Gastrocnemius medialis (tissue), 4 donors: Measurements from ENCODE around the gene TMEM253. TPM values are rescaled to one million over a fixed set of nuclear protein-coding genes. Genes with fewer than 3 reads are reported as not detected.
A peak's percentile ranks its signal among the peaks of the same experiment; 100 is the strongest.

Source experiments
- ATAC-seq, 2 donors: fragments of 150-250 bp; one replicate each; pipeline ENCODE4 v1.9.1; 2016
- DNase-seq, 2 donors: peaks; one replicate each; pipeline ENCODE4 v3.0.0-alpha.2; 2019
- H3K27ac ChIP-seq, 4 donors: fragments of 200-600 bp; sonication (generic); 1 replicate in 1 of 4; 2 replicates in 3 of 4; pipeline ENCODE4 v1.5.1; 2016 to 2018; ENCODE audit warnings: mild to moderate bottlenecking in 2 of 4, moderate library complexity in 1 of 4
- H3K27me3 ChIP-seq, 3 donors: fragments of 200-600 bp; sonication (generic) in 2 of 3; 1 replicate in 1 of 3; 2 replicates in 2 of 3; pipeline versions ENCODE4 v1.5.1 to v1.6.0; 2016 to 2019; ENCODE audit warnings: mild to moderate bottlenecking in 1 of 3, moderate library complexity in 1 of 3
- H3K36me3 ChIP-seq, 2 donors: fragments of 200-600 bp; sonication (generic) in 1 of 2; one replicate each; pipeline ENCODE4 v1.5.1; 2017 to 2018
- H3K4me1 ChIP-seq, 2 donors: fragments of 200-600 bp; sonication (generic) in 1 of 2; one replicate each; pipeline ENCODE4 v1.5.1; 2016 to 2017; ENCODE audit warnings: mild to moderate bottlenecking in 2 of 2
- H3K4me3 ChIP-seq, 4 donors: fragments of 200-600 bp; sonication (generic) in 3 of 4; 1 replicate in 1 of 4; 2 replicates in 3 of 4; pipeline ENCODE4 v1.5.1; 2016 to 2019; ENCODE audit warnings: mild to moderate bottlenecking in 2 of 4
- H3K9me3 ChIP-seq, 3 donors: fragments of 200-600 bp; sonication (generic) in 2 of 3; 1 replicate in 1 of 3; 2 replicates in 2 of 3; pipeline ENCODE4 v1.5.1; 2016 to 2019
- POLR2A ChIP-seq, 2 donors: fragments of 450-650 bp; IDR thresholded peaks; one replicate each; pipeline ENCODE4 v1.6.1; 2017; ENCODE audit warnings: antibody characterized with exemption in 2 of 2, mild to moderate bottlenecking in 2 of 2, moderate library complexity in 2 of 2
- in situ Hi-C, 4 donors: fragments of 200-750 bp; cut with MboI; loops; one replicate each; pipeline versions ENCODE4 v1.15.0 to v1.8.0; 2017; ENCODE audit warnings: low sequenced_read_pairs in 4 of 4
- intact Hi-C: fragments of 100-400 bp; cut with DNase I; formaldehyde crosslinking; loops from one replicate; pipeline ENCODE4 v1.15.1; 2023; ENCODE audit warnings: low total_unique reads
- total RNA-seq, 4 donors: library from RNA; depleted of rRNA; stranded (reverse); fragments of >200 nt; gene quantifications; one replicate each; pipeline versions ENCODE4 v1.1.0 to v1.2.3, GENCODE V29; 2016
- TF ChIP-seq, protein P1 (sequence below), 5 experiments: fragments of 450-650 bp in 3 of 5; fragments of 200-600 bp in 2 of 5; sonication (generic) in 2 of 5; IDR thresholded peaks in 4 of 5; conservative IDR thresholded peaks in 1 of 5; 1 replicate in 4 of 5; 2 replicates in 1 of 5; pipeline ENCODE4 v1.5.1; 2016 to 2019; ENCODE audit warnings: antibody characterized with exemption in 5 of 5, mild to moderate bottlenecking in 3 of 5, moderate library complexity in 3 of 5

TMEM253 gene
- total RNA-seq, 4 donors from 2014 or later = 0.19 to 0.35 TPM; not detected in 2

DNA sequence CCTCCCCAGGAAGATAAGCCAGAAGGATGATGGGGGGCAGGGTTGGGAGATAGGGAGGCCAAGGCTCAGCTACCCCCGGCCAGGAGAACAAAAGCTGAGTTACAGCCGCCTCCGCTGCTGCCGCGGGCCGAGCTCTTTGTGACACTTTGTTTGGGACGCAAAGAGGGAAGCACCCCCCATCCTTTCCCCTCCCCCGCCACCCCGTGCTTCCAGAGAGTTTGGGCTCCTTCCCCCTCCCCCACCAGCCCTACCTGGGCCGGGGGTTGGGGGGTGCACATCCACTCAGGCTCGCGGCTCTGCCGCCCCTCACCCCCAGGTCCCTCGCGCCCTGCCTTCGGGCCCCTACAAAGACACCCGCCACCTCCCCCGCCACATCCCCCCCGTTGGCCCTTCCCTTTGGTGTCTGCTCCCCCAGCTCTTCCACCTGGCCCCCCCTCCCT, 3.2 kb upstream of the TMEM253 start:
- peak; percentile 11 to 25 for ATAC-seq
- intact Hi-C loops = loop anchor here (5.0 kb wide), 2 partner anchors 40 to 415 kb away; partner anchors contain the start of genes RNASE4 and RNASE8
- DNase-seq = no peak
- TF ChIP-seq POLR2A (IDR thresholded peaks at IDR 0.05) = no peak
- TF ChIP-seq, protein P1, sequence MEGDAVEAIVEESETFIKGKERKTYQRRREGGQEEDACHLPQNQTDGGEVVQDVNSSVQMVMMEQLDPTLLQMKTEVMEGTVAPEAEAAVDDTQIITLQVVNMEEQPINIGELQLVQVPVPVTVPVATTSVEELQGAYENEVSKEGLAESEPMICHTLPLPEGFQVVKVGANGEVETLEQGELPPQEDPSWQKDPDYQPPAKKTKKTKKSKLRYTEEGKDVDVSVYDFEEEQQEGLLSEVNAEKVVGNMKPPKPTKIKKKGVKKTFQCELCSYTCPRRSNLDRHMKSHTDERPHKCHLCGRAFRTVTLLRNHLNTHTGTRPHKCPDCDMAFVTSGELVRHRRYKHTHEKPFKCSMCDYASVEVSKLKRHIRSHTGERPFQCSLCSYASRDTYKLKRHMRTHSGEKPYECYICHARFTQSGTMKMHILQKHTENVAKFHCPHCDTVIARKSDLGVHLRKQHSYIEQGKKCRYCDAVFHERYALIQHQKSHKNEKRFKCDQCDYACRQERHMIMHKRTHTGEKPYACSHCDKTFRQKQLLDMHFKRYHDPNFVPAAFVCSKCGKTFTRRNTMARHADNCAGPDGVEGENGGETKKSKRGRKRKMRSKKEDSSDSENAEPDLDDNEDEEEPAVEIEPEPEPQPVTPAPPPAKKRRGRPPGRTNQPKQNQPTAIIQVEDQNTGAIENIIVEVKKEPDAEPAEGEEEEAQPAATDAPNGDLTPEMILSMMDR (IDR thresholded peaks at IDR 0.05 in 4 of 5, conservative IDR thresholded peaks at IDR 0.05 in 1 of 5) = no peak
- no peaks in the 10 kb centered on the region for H3K27me3 ChIP-seq
- H3K27ac ChIP-seq = peak overlapping the region; percentile 89 to 96 (median 92)
- in situ Hi-C loops = loop anchor here in 2 of 4 donors (10.0 kb wide), 1 partner anchor 83 kb away; no protein-coding TSS in a partner anchor
- H3K4me3 ChIP-seq = peak overlapping the region; percentile 48 to 76 (median 60)
- H3K36me3 ChIP-seq = peaks cover 0 to 7% of the 10 kb centered on the region in 2 donors
- H3K4me1 ChIP-seq = peaks cover 15 to 24% of the 10 kb centered on the region in 2 donors
- H3K9me3 ChIP-seq = no peaks in the 10 kb centered on the region

DNA sequence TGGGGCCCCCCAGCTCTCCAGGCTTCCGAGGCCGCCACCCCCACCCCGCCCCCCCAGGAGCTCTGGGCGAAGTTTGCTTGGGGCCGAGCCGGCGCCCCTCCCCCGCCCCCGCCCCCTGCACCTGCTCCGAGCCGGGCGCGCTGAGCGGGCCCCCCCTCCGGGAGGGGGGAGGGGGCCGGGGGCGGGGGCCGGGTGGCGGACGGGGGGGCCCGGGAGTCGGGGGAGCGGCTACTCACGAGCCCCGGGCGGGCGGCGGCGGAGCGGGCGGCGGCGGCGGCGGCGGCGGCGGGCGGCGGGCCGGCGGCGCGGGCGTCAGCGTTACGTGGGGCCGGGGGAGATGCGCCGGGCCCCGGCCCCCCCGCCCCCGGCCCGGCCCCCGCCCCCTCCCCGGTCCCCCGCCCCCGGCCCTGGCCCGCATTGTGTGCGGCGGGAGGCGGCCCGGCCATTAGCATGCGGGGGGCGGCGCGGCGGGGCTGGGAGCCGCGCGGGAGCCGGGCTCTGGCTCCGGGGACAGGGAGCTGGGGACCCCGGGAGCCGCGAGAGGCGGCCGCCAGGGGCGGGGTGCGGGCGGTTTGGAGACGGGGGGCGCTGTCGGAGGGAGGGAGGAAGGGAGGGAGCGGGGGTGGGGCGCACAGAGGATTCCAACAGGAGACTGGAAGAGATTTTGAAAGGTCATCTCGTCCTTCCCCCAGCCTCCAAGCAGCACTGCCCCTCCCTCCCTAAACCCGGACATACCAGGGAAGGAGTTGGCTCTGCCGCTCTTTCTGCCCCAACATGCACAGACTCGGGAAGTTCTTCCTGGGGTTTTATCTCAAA, 2.6 kb upstream of the TMEM253 start, which contains the start of gene ZNF219:
ZNF219 (minus strand) TSS at position 580 of the 816 bp plus-strand sequence. CDS start 5,064 bp downstream, outside the sequence.
- Histone ChIP-seq H3K4me3 (peak within 1 kb of the TSS; percentile 71 to 93 (median 76)), H3K27me3 (no peaks in the 10 kb centered on the region), H3K36me3 (peaks cover 0 to under 1% of the 10 kb centered on the region in 2 donors), H3K4me1 (peaks cover 20 to 30% of the 10 kb centered on the region in 2 donors), H3K27ac (peak within 1 kb of the TSS; percentile 92 to 96 (median 94)), H3K9me3 (no peaks in the 10 kb centered on the region)
- in situ Hi-C loops = loop anchor here in 2 of 4 donors (10.0 kb wide), 1 partner anchor 83 kb away; no protein-coding TSS in a partner anchor
- no peak for TF ChIP-seq POLR2A (IDR thresholded peaks at IDR 0.05)
- TF ChIP-seq, protein P1 (IDR thresholded peaks at IDR 0.05 in 4 of 5, conservative IDR thresholded peaks at IDR 0.05 in 1 of 5) = peak in 2 of 5 experiments; percentile 28 to 35
- DNase-seq (peak; percentile 34 to 48), ATAC-seq (peak; percentile 48 to 50)
- intact Hi-C loops = loop anchor here (5.0 kb wide), 2 partner anchors 41 to 416 kb away; partner anchors contain the start of genes RNASE4 and RNASE8

DNA sequence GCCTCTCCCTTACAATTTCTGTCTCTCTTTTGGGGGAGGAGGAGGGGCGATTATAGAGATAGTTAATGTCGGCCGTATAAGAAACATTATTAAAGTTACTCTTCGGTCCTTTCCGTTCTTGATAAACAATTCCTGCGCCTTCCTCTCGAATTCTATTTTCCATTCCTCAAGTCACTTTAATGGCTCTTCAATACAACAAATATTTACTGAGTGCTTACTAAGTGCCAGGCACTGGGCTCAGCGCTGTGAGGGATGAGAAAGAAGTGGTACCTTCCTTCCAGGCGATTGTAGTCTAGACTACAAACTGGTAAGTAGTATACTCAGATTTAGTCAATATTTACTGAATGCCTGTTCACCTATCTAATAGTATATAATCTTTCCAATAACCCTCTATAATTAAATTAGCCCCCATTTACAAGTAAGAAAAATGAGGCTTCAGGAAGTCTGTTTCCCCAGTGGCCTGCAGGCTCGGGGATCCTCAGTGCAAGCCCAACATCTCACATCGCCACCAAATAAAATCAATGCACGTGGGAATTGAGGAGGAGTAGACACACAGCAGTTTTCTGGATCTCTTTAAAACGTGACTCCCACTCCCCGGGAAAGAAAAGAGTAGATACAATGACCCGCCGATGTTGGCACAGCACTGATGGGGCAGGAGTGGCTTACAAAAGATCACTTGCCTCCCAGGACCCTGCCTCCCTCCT, 1.8 kb upstream of the TMEM253 start:
- intact Hi-C loops = loop anchor here (5.0 kb wide), 2 partner anchors 42 to 417 kb away; partner anchors contain the start of genes RNASE4 and RNASE8
- no peaks in the 10 kb centered on the region for H3K27me3 ChIP-seq
- H3K27ac ChIP-seq = peak overlapping the region; percentile 90 to 96 (median 94)
- no peak for TF ChIP-seq POLR2A (IDR thresholded peaks at IDR 0.05)
- TF ChIP-seq, protein P1 (IDR thresholded peaks at IDR 0.05 in 4 of 5, conservative IDR thresholded peaks at IDR 0.05 in 1 of 5) = no peak
- no peaks in the 10 kb centered on the region for H3K36me3 ChIP-seq
- DNase-seq (no peak), ATAC-seq (no peak)
- no peaks in the 10 kb centered on the region for H3K9me3 ChIP-seq
- H3K4me1 ChIP-seq = peaks cover 22 to 32% of the 10 kb centered on the region in 2 donors
- peak overlapping the region; percentile 71 to 93 (median 76) for H3K4me3 ChIP-seq
- in situ Hi-C loops = loop anchor here in 2 of 4 donors (10.0 kb wide), 1 partner anchor 84 kb away; no protein-coding TSS in a partner anchor

DNA sequence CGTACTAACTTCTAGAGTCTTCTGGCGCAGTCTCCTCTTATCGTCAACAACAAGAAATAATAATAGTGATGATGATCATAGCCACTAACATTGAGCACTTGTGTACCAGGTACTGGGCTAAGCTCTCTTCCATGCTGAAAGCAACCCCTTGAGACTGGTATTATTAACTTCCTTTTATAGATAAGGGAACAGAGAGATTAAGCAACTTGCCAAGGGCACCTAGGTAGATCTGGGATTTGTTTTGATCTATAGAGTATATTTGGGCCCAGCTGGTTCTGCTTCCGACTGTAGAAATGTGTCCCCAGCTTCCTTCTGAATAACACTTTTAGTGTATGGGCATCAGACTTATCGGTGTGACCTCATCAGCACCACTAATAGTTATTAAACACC, 1.3 kb upstream of the TMEM253 start:
- H3K27me3 ChIP-seq = no peaks in the 10 kb centered on the region
- ATAC-seq (no peak), DNase-seq (no peak)
- H3K27ac ChIP-seq = peak overlapping the region; percentile 90 to 96 (median 94)
- peaks cover 23 to 33% of the 10 kb centered on the region in 2 donors for H3K4me1 ChIP-seq
- TF ChIP-seq POLR2A (IDR thresholded peaks at IDR 0.05) = no peak
- TF ChIP-seq, protein P1 (IDR thresholded peaks at IDR 0.05 in 4 of 5, conservative IDR thresholded peaks at IDR 0.05 in 1 of 5) = no peak
- intact Hi-C loops (loop anchor here (5.0 kb wide), 2 partner anchors 42 to 417 kb away; partner anchors contain the start of genes RNASE4 and RNASE8), in situ Hi-C loops (loop anchor here in 2 of 4 donors (10.0 kb wide), 1 partner anchor 85 kb away; no protein-coding TSS in a partner anchor)
- no peaks in the 10 kb centered on the region for H3K36me3 ChIP-seq
- H3K9me3 ChIP-seq = no peaks in the 10 kb centered on the region
- peak overlapping the region in 1 of 4 donors; percentile 76 for H3K4me3 ChIP-seq
